Uterus (tissue), 2 donors: ENCODE measurements around the gene RGSL1.

ENCODE experiments used
- POLR2A ChIP-seq, 2 donors: fragments of 450-650 bp; IDR thresholded peaks; one replicate each; pipeline ENCODE4 v1.6.1; 2016; ENCODE audit warnings: antibody characterized with exemption in 2 of 2, mild to moderate bottlenecking in 1 of 2, moderate library complexity in 1 of 2
- TF ChIP-seq, protein P1 (sequence below), 4 experiments: fragments of 200-600 bp in 2 of 4; fragments of 450-650 bp in 2 of 4; sonication (generic) in 2 of 4; IDR thresholded peaks; one replicate each; pipeline ENCODE4 v1.5.1; 2016 to 2019; ENCODE audit warnings: antibody characterized with exemption in 4 of 4, mild to moderate bottlenecking in 2 of 4, moderate library complexity in 1 of 4

DNA sequence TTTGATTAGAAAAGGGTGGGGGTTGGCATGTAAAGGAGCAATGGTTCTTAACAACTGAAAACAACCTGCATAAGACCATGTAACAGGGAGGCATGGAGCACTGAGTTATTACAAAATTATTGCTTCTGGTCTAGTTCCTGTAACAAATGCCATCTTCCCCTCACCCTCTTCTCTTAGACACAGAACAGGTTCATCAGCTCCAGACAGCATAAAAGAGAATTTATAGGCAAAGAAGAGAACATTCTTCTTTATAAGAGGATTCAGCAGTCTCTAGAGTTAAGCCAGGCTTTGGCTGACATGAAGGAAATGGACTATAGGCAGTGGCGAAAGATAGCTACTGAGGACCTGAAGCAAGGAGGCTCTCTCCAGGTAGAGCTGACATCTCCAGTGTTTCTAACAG lies 38.9 kb downstream of the RGSL1 start:
- TF ChIP-seq, protein P1, sequence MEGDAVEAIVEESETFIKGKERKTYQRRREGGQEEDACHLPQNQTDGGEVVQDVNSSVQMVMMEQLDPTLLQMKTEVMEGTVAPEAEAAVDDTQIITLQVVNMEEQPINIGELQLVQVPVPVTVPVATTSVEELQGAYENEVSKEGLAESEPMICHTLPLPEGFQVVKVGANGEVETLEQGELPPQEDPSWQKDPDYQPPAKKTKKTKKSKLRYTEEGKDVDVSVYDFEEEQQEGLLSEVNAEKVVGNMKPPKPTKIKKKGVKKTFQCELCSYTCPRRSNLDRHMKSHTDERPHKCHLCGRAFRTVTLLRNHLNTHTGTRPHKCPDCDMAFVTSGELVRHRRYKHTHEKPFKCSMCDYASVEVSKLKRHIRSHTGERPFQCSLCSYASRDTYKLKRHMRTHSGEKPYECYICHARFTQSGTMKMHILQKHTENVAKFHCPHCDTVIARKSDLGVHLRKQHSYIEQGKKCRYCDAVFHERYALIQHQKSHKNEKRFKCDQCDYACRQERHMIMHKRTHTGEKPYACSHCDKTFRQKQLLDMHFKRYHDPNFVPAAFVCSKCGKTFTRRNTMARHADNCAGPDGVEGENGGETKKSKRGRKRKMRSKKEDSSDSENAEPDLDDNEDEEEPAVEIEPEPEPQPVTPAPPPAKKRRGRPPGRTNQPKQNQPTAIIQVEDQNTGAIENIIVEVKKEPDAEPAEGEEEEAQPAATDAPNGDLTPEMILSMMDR (IDR thresholded peaks at IDR 0.05), result no peak
- no peak for TF ChIP-seq POLR2A (IDR thresholded peaks at IDR 0.05)
